ENCODE measurements around the gene CDC42BPB. TPM values are rescaled to one million over a fixed set of nuclear protein-coding genes. Genes with fewer than 3 reads are reported as not detected.

Gene CDC42BPB
- total RNA-seq, 1 experiment from 2014 or later = 103 TPM

- no peak overlapping the region for H2BK5ac ChIP-seq (ENCODE audit: insufficient read length, low read length)
- no peak overlapping the region for H3T11ph ChIP-seq (ENCODE audit: low read length)
- no peaks in the 10 kb centered on the region for H3K79me2 ChIP-seq (ENCODE audit: insufficient read depth, low read length)
- no peaks in the 10 kb centered on the region for H3K4me1 ChIP-seq (ENCODE audit: insufficient read depth, low read length)
- H3K27ac ChIP-seq (ENCODE audit: insufficient read length, low read depth, low read length) = no peak overlapping the region
- no peak overlapping the region for H2BK20ac ChIP-seq (ENCODE audit: low read depth, low read length, poor library complexity, severe bottlenecking)
- H3K23me2 ChIP-seq (ENCODE audit: insufficient read length, low read depth, low read length, poor library complexity, severe bottlenecking) = no peaks in the 10 kb centered on the region
- no peak overlapping the region for H3K4ac ChIP-seq (ENCODE audit: low read depth, low read length)
- TF ChIP-seq CTCF (conservative IDR thresholded peaks at IDR 0.05) = no peak
- no peak for DNase-seq
- H3K79me1 ChIP-seq (ENCODE audit: insufficient read depth, low read depth, low read length, poor library complexity, severe bottlenecking) = no peaks in the 10 kb centered on the region
- H3K14ac ChIP-seq (ENCODE audit: insufficient read depth, low read length) = no peak overlapping the region
- H3K27ac Mint-ChIP-seq = no peak overlapping the region
- no peaks in the 10 kb centered on the region for H3K4me1 Mint-ChIP-seq
- no peaks in the 10 kb centered on the region for H3K27me3 ChIP-seq (ENCODE audit: insufficient read depth, low read length)
- H3K9ac ChIP-seq (ENCODE audit: extremely low read depth, insufficient read length, low read length) = no peak overlapping the region
- no peaks in the 10 kb centered on the region for H3K27me3 Mint-ChIP-seq (ENCODE audit: low read depth)
- no peak overlapping the region for H4K8ac ChIP-seq (replicated peaks; ENCODE audit: insufficient read length, low read depth, low read length)
- H3K4me3 Mint-ChIP-seq = no peak overlapping the region
- H3K23ac ChIP-seq (ENCODE audit: insufficient read length, low read depth, low read length) = no peak overlapping the region
- H3K9me3 ChIP-seq (ENCODE audit: control insufficient read depth, low read depth, low read length) = no peaks in the 10 kb centered on the region
- no CpG with 5 or more reads among the region's 11 CpGs for WGBS (ENCODE audit: extremely low coverage, insufficient read length, low lambda C conversion rate)
- H2AFZ ChIP-seq (ENCODE audit: low read length) = no peak overlapping the region
- H2AK5ac ChIP-seq (ENCODE audit: insufficient read length, low read length) = no peak overlapping the region
- H3K18ac ChIP-seq (ENCODE audit: insufficient read length, low read depth, low read length) = no peak overlapping the region
- H3K9me3 Mint-ChIP-seq = no peaks in the 10 kb centered on the region
- H4K91ac ChIP-seq (ENCODE audit: insufficient read length, low read depth, low read length) = no peak overlapping the region
- H3K4me2 ChIP-seq (ENCODE audit: insufficient read depth, insufficient read length, low read length) = no peak overlapping the region
- no peaks in the 10 kb centered on the region for H4K20me1 ChIP-seq (ENCODE audit: control insufficient read depth, insufficient read depth, insufficient read length)
- H2BK120ac ChIP-seq (ENCODE audit: low read depth, low read length, poor library complexity, severe bottlenecking) = no peak overlapping the region
- H2BK15ac ChIP-seq (ENCODE audit: low read depth, low read length) = no peak overlapping the region
- no peak overlapping the region for H4K5ac ChIP-seq (ENCODE audit: insufficient read length, low read depth, low read length)
- peaks cover 54 to 96% (median 84%) of the 10 kb centered on the region in 3 experiments; a peak in 6 of 7 replicates for H3K36me3 Mint-ChIP-seq (ENCODE audit: insufficient read depth in 1 of 3, low read depth in 3 of 3)
- H3K56ac ChIP-seq (ENCODE audit: insufficient read length, low read depth, low read length) = no peak overlapping the region
- no peak overlapping the region for H2BK12ac ChIP-seq (ENCODE audit: insufficient read length, low read depth, low read length)
These were observed 87.4 kb downstream of the CDC42BPB start for GRCh38 chr14:102969901-102970300.

All from H9 (cell line).